RWPE2 (cell line): ENCODE results near the gene IPCEF1.
"Not testable (repeated sequence)": the region's sequence is repeated elsewhere in the genome, so short reads cannot be mapped to it uniquely, and the experiment has no call there.

Source experiments
- ATAC-seq: fragments of 200-7000 bp; cut with Tn5 transposase; 3 replicates; pipeline ENCODE4 v1.9.1; 2021; ENCODE audit warnings: low read depth
- DNase-seq: peaks from one replicate; pipeline ENCODE4 v3.0.0-alpha.2; 2020; ENCODE audit warnings: low spot score
- H3K27ac ChIP-seq: fragments of 450-650 bp; 2 replicates; pipeline ENCODE4 v1.5.1; 2017; ENCODE audit warnings: mild to moderate bottlenecking; ENCODE audit not compliant: poor library complexity, severe bottlenecking
- H3K27me3 ChIP-seq: fragments of 250-450 bp; sonication (Bioruptor Pico); 2 replicates; pipeline ENCODE4 v1.5.1; 2021; ENCODE audit warnings: mild to moderate bottlenecking, moderate library complexity; ENCODE audit not compliant: insufficient read depth, poor library complexity, severe bottlenecking
- H3K36me3 ChIP-seq: fragments of 250-450 bp; sonication (Bioruptor Pico); 2 replicates; pipeline ENCODE4 v1.5.1; 2020; ENCODE audit warnings: low read depth, mild to moderate bottlenecking, moderate library complexity
- H3K4me1 ChIP-seq: fragments of 250-450 bp; sonication (Bioruptor Pico); 2 replicates; pipeline ENCODE4 v1.5.1; 2021; ENCODE audit warnings: mild to moderate bottlenecking, moderate library complexity; ENCODE audit not compliant: insufficient read depth, poor library complexity, severe bottlenecking
- H3K4me3 ChIP-seq: fragments of 250-450 bp; sonication (Bioruptor Pico); 2 replicates; pipeline ENCODE4 v1.5.1; 2021; ENCODE audit warnings: mild to moderate bottlenecking, moderate library complexity; ENCODE audit not compliant: severe bottlenecking
- H3K9me3 ChIP-seq: fragments of 250-450 bp; sonication (Bioruptor Pico); 2 replicates; pipeline ENCODE4 v1.5.1; 2021; ENCODE audit warnings: mild to moderate bottlenecking, moderate library complexity; ENCODE audit not compliant: severe bottlenecking
- CTCF ChIP-seq: fragments of 450-650 bp; IDR thresholded peaks from one replicate; pipeline ENCODE4 v1.5.1; 2017; ENCODE audit warnings: mild to moderate bottlenecking, moderate library complexity; ENCODE audit not compliant: poor library complexity, severe bottlenecking

Gene IPCEF1

GRCh38 chr6:154343473-154344308 is 12.9 kb downstream of the IPCEF1 start:
- H3K9me3 ChIP-seq: no peaks in the 10 kb centered on the region
- H3K27me3 ChIP-seq: no peaks in the 10 kb centered on the region
- H3K4me1 ChIP-seq: no peaks in the 10 kb centered on the region
- no peak for TF ChIP-seq CTCF
- H3K27ac ChIP-seq: no peak overlapping the region
- ATAC-seq (peak; percentile 63), DNase-seq (no peak)
- no peaks in the 10 kb centered on the region for H3K36me3 ChIP-seq
- no peak overlapping the region for H3K4me3 ChIP-seq

GRCh38 chr6:154341871-154342270 is 14.7 kb downstream of the IPCEF1 start:
- ATAC-seq: peak; percentile 41; the same call in 1 of the 3 replicates
- Histone ChIP-seq H3K4me3 (no peak overlapping the region), H3K27ac (no peak overlapping the region), H3K27me3 (no peaks in the 10 kb centered on the region), H3K4me1 (no peaks in the 10 kb centered on the region), H3K9me3 (no peaks in the 10 kb centered on the region), H3K36me3 (no peaks in the 10 kb centered on the region)
- DNase-seq: no peak
- no peak for TF ChIP-seq CTCF

GRCh38 chr6:154341336-154341735 is 15.3 kb downstream of the IPCEF1 start:
- Histone ChIP-seq H3K4me3 (no peak overlapping the region), H3K4me1 (no peaks in the 10 kb centered on the region)
- TF ChIP-seq CTCF: no peak

GRCh38 chr6:154337406-154338005 is 19.1 kb downstream of the IPCEF1 start:
- DNase-seq (no peak), ATAC-seq (no peak)
- no peaks in the 10 kb centered on the region for H3K36me3 ChIP-seq
- H3K27ac ChIP-seq: no peak overlapping the region
- no peaks in the 10 kb centered on the region for H3K27me3 ChIP-seq
- no peak for TF ChIP-seq CTCF
- H3K9me3 ChIP-seq: no peaks in the 10 kb centered on the region
- no peaks in the 10 kb centered on the region for H3K4me1 ChIP-seq
- no peak overlapping the region for H3K4me3 ChIP-seq

More at GRCh38 chr6:154341336-154341735, 15.3 kb downstream of the IPCEF1 start:
- DNase-seq (no peak), ATAC-seq (no peak)
- Histone ChIP-seq H3K27me3 (no peaks in the 10 kb centered on the region), H3K36me3 (no peaks in the 10 kb centered on the region), H3K9me3 (no peaks in the 10 kb centered on the region), H3K27ac (no peak overlapping the region)

GRCh38 chr6:154334147-154334546 is 22.5 kb downstream of the IPCEF1 start:
- DNase-seq, H3K27me3 ChIP-seq, H3K9me3 ChIP-seq, ATAC-seq, H3K4me1 ChIP-seq, H3K36me3 ChIP-seq, H3K4me3 ChIP-seq, H3K27ac ChIP-seq: not testable (repeated sequence)
